RWPE1 (cell line): ENCODE measurements around the gene WNT9B.
A peak's percentile ranks its signal among the peaks of the same experiment; 100 is the strongest.

Experiments
- CTCF ChIA-PET: fragments of 350-600 bp; sonication (Branson Sonifier 250); formaldehyde crosslinking; extraction: SDS; loops from one replicate; lab custom pipeline; 2021; lab: Yijun Ruan, JAX
- POLR2A ChIA-PET: fragments of 400-600 bp; formaldehyde crosslinking; extraction: SDS; loops from one replicate; lab custom pipeline; 2020; ENCODE audit warnings: antibody characterized with exemption; ENCODE audit not compliant: low non-redundant PET; lab: Yijun Ruan, JAX
- DNase-seq: peaks from one replicate; pipeline ENCODE4 v3.0.0; 2012; ENCODE audit warnings: low spot score
- H3K27ac ChIP-seq: fragments of 450-650 bp; 2 replicates; pipeline ENCODE4 v1.5.1; 2017
- CTCF ChIP-seq: fragments of 450-650 bp; conservative IDR thresholded peaks from 2 replicates; pipeline ENCODE4 v1.5.1; 2017; ENCODE audit warnings: low read depth, mild to moderate bottlenecking

Gene WNT9B

GRCh38 chr17:46922804-46923635 lies 71.6 kb downstream of the WNT9B start, which contains the start of gene GOSR2:
Gene GOSR2 (plus strand): TSS chr17:46923160. CDS start chr17:46923193, 33 bp downstream.
- ChIA-PET CTCF (interaction anchor here (0.6 kb wide), 1 partner anchor 18 kb away, joined by 4 read pairs; no protein-coding TSS in a partner anchor), POLR2A (no interaction called here)
- peak within 1 kb of the TSS; percentile 92 for H3K27ac ChIP-seq
- peak; percentile 92 for DNase-seq
- TF ChIP-seq CTCF = no peak

- ChIA-PET POLR2A (no interaction called here), CTCF (no interaction called here)
- H3K27ac ChIP-seq = no peak overlapping the region
- no peak for DNase-seq
- no peak for TF ChIP-seq CTCF
Observed at GRCh38 chr17:46925185-46925868, 73.9 kb downstream of the WNT9B start.

GRCh38 chr17:46928467-46929261 lies 77.3 kb downstream of the WNT9B start:
- no peak for DNase-seq
- CTCF ChIA-PET = interaction anchor here (1.6 kb wide), 1 partner anchor 12 kb away, joined by 4 read pairs; no protein-coding TSS in a partner anchor
- POLR2A ChIA-PET = no interaction called here
- TF ChIP-seq CTCF = no peak
- no peak overlapping the region for H3K27ac ChIP-seq

- TF ChIP-seq CTCF = no peak
- H3K27ac ChIP-seq = peak overlapping the region; percentile 46; the same call in 1 of the 2 replicates
- peak; percentile 60 for DNase-seq
- ChIA-PET POLR2A (no interaction called here), CTCF (interaction anchor here (1.2 kb wide), 1 partner anchor 13 kb away, joined by 9 read pairs; no protein-coding TSS in a partner anchor)
Observed at GRCh38 chr17:46929413-46929812, 78.0 kb downstream of the WNT9B start.

- CTCF ChIA-PET = interaction anchor here (1.1 to 1.2 kb wide), 2 partner anchors 11 to 13 kb away, joined by 3 to 9 read pairs; no protein-coding TSS in a partner anchor
Observed at GRCh38 chr17:46930051-46930450, 78.7 kb downstream of the WNT9B start.

More at GRCh38 chr17:46930051-46930450, 78.7 kb downstream of the WNT9B start:
- TF ChIP-seq CTCF = no peak
- POLR2A ChIA-PET = no interaction called here
- H3K27ac ChIP-seq = no peak overlapping the region
- no peak for DNase-seq
